ENCODE results near the gene GPR78.

GPR78 gene

DNA sequence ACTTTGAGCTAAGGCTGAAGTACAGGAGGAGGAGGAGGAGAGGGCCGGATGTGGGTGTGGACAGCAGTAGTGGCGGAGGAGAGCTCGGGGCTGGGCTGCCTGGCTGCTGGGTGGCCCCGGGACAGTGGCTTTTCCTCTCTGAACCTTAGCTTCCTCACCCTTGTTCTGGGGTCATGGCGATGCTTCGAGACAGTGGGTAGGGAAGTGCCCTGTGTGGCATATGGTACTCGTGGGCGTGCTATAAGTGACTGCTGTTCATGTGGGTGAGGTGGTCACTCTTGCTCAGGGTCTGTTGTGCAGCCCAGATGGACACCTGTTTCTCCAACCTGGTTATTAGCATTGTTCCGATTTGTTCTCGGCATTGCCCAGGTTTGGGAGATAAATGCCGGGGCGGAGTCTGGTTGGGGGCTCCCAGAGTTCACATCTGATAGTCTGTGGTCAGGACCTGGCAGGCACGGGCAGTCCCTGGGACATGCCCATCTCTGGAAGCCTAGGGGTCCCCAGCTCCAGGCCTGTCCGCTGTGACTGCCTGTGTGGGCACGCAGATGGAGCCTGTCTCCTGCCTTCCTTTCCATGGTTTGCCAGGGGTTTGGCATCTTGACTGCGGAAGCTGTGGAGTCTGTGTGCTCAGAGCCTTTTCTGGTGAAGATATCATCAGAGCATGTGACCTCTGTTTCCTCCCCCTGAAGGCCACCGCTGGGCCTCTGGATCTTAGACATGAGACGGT, 7.4 kb downstream of the GPR78 start:
- DNase-seq: no peak

DNA sequence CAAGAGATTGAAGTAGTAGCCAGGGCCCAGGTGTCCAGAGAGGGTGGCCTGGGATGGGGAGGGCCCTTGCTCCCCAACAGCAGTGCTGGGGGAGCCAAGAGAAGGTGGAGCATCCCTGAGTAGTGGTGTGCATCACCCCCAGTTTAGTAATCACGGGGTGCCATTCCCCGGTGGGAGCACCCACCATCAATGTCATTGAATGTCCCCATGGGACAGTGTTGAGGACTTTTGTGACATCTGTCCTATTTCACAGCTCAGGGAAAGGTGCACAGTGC, 7.9 kb downstream of the GPR78 start:
- DNase-seq: no peak

DNA sequence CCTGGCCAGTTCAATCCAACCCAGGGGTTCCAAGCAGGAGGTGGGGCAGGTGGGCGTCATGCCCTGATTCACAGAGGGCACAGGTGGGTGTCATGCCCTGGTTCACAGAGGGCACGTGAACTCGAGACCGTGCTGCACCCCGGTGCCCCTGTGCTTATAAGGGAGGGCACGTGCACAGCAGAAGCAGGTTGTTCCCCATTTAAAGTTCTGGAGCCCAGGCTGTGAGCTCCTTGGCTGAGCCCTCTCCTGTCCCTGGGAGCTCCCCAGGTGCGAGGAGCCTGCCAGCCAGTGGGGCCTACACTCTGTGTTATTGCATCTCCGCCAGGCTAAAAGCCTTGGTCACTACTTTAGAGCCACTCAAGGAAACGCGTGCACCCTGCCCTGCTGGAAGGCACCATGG, 9.1 kb downstream of the GPR78 start:
- DNase-seq: no peak

DNA sequence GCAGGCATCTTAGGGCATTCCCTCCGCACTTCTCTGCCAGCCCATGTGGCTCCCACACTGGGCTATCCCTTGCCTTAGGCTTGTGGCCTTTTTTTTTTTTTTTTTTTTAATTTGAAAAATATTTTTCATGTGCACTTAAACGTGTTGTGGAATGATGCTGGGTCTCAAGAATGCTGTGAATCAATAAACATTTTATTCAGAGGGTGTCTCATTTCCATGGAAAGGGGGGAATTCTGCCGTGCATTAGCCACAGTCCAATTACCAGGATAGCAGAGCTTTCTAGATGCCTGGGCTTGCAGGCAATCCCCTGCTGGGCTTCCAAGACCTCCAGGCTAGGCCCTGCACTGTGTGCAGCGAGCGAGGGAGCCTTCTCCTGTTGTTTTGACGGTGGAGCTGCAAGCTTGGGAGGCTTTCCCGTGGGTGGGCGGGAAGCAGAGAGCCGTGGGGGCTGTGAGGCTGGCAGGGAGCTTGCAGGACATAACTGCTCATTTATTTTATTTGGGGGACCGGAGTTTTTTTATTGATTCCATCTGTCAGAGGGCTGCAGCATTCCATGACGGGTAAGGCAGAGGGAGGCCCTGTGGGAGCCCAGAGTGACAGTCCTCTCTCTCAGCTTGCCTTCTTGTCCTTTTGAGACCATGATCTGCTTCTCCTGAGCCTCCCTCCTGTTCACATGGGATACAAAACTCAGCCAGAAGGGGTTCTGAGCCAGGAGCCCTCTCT, 9.8 kb downstream of the GPR78 start:
- no peak for DNase-seq

DNA sequence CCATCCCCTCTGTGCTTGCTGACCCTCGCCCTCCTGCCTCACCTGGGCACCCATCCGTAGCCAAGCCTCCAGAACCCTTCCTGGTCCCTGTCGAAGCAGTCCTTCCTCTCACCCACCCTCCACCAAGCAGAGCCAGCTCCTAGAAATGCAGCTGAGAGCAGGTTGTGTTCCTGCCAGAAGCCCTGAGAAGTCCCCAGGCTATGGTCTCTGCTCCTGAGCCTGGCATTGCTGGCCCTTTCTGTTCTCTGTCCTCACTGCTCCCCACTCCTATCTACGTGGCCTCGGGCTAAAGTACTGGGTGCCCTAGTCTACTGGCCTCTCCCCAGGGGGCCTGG, 10.3 kb downstream of the GPR78 start:
- no peak for DNase-seq

DNA sequence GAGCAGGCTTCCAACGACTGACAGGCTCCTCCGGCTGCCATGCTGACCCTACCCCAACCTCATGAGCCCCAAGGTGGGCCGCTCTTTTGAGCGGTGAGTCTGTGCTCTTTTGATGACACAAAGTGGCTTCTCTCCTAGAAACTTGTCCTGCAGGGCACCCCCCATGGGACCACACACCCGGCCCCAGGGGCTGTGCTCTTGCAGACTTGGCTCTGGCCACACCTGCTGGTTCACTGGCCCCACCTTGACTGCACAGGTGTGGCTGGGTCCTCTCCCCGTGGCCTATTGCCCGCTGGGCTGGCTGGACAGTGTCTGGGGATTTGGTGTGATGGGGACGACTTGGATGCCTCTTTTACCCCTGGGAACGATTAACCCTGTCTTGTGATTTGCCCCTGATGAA, 10.9 kb downstream of the GPR78 start:
- no peak for DNase-seq

DNA sequence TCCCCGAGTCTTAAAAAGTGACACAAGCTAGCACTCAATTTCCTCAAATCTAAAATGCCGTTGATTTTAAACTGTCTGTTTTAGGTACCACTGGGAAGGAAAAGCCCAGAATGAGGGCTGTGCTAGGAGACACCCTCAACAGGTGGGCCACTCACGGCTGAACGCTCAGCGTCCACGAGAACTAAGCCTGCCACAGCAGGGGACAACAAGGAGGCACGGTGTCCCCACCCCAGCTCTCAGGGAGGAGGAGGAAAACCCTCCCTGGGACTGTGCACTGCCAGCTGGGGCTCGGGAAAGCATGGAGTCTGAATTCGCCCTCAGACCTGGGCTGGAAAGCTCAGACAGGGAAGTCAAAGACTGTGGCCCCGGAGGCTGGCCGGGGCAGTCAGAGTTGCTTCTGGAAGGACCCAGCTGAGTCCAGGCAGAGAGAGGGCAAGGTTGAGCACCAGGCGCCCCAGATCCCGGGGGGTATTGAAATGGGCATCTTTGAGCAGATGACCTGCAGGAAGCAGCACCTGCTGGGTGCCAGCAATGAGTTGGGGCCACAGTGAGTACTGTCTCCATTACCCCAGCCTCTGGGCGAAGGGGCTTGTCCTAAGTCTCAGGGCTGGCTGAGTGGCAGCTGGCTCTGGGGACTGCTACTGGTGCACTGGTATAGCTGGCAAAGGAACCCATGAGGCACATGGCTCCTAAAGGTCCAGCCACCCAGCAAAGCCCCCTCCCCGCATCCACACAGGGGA, 11.6 kb downstream of the GPR78 start:
- no peak for DNase-seq

DNA sequence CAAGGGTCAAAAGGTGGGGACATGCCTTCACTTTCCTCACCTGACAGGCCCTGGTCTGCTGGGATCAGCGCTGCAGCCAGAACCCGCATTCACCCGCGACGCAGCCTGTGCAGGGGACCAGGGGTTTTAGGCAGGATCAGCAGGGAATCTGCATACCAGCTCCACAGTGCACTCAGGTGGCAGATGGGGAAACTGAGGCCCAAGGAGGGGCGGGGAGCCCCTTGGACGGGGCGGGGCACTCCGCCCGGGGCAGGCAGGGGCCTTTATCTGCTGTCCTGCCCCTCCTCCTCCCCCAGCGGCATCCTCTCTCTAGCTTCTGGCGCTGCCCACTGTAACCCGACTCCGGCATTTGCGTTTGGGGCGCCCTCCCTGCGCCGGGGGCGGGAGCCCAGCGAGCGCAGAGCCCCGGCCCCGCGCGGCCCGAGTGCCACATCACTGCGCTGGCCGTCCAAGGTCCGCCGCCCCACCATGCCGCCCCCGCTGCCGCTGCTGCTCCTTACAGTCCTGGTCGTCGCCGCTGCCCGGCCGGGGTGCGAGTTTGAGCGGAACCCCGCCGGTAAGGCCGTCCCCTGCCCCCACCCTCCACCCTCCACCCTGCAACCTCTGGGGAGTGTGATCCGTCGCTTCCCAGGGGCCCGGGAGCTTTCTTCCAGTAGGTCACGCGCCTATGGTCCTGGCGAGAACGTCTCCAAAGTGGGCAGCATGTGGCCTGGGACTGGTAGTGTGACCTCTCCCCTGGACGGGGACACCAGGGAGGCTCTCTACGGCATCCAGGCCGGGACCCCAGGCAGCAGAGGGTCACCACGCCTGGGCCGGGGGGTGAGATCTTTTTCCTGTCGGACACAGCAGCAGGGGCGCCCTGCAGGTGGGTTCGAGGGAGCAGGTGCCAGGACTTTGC, 12.4 kb downstream of the GPR78 start, which contains the start of gene CPZ:
Gene CPZ (plus strand): TSS at position 400 of the 898 bp plus-strand sequence. CDS start 69 bp downstream, at position 469.
- no peak for DNase-seq

DNA sequence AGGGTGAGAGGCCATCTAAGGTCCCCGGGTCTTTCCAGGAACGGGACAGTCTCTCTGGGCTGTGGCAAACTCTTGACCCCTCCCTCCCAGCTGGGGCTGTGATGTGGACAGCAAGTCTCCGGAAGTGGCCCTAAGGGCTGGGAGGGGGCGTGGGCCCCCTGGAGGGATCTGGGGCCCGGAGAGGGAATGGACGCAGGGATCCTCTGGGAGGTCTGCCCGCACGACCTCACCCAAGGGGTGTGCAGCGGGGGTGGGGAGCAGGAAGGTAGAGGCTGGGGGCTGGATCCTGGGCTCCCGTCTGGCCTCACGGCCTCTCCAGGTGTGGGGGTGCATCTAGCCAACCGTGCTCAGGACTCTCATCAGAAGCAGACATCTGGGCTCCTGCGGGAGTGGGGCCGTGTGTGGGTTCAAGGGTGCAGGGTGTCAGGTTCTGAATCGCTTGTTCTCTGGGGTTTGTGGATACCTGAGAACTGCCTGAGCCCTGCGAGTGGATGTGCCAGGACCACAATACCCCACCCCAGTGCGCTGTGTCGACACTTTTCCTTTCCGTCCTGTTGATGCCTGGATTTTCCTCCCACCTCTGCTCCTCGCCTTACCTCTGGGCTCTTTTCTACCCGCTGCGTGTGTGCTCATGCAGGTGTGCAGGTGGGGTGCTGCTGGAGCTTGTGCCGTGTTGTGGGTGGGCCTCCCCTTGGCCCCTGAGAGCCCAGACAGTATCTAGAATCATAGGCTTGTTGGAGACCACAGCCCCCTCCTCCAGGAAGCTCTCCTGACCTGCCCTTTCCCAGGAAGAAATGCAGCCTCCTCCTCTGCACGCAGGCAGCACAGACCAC, 13.3 kb downstream of the GPR78 start:
- DNase-seq: no peak

DNA sequence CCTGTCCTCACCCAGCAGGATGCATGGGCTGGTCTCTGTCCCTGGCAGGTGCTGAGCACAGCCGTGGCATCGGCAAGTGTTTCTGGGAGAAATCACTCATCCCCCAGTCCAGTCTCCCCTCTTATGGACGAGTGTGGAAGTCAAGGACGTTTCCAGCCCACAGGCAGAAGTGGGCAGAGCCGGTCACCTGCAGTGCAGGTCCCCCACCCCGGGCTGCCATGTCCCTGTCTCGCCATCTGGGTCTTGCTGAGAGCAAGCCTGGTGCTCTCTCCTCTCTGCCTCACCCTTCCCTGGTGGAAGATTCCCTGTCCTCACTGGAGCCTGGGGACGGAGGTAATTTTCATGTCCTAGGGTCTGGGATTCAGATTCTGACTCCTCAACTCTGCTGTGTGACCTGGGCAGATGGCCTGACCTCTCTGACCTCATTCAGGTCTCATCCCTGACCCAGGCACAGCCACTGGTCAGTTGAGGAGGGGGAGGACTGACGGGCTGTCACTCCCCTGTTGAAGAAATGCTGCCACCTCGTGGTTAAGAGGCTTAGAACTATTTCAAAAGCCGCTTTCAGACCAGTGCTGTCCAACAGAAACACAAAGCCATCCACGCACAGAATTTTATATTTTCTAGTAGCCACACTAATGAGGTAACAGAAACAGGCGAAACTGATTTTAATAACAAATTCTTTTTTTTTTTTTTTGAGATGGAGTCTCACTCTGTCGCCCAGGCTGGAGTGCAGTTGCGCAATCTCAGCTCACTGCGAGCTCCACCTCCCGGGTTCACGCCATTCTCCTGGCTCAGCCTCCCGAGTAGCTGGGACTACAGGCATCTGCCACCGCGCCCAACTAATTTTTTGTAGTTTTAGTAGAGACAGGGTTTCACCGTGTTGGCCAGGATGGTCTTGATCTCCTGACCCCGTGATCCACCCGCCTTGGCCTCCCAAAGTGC, 14.2 kb downstream of the GPR78 start:
- no peak for DNase-seq

DNA sequence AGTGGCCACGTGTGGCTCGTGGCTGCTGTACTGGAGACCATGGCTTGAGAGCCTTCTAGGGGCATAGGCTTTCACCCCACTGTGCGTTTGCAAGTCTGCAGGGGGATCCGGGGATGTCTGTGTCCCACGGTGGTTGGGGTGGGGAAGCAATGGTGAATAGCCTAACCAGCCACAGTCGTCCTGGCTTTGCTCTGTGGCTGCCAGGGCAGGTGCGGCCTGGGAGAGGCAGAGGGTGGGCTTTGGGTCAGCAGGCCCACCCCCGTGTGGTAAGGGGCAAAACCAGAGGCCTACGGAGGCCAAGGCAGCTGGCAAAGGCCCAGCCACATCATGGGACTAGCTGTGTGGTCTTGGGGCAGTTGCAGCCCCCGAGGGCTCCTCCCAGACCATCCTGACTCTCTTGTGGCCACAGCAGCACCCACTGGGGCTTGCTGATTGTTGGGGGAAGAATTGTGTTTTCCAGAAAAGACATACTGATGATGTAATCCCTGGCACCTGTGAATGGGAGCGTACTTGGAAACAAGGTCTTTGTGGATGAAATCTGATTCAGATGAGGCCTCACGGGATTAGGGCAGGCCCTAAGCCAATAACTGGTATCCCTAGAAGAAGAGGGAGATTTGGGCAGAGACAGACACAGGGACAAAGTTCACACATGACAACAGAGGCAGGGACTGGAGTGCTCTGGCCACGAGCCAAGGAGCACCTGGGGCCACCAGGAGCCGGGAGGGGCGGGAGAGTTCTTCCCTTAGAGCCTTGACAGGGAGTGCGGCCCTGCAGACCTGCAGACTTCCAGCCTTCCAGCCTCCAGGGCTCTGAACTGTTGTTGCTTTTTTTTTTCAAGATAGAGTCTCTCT, 15.3 kb downstream of the GPR78 start:
- DNase-seq: no peak

DNA sequence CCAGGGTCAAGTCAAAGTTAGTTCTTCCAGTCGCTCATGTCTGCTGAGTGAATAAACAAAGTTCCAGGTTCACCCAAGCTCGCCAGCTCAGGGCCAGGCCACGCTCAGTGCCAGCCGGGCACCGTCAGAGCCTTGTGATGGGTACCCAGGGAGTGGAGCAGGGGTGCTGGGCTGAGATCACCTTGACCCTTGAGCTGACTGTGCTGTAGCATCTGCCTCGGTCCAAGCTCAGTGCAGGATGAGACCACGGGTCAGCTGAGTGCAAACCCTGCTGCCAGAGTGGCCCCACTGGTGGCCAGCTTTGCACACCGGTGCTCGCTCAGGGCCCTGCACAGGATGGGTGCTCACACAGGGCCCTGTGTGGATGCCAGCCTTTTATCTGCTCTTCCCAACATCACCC, 16.7 kb downstream of the GPR78 start:
- no peak for DNase-seq

DNA sequence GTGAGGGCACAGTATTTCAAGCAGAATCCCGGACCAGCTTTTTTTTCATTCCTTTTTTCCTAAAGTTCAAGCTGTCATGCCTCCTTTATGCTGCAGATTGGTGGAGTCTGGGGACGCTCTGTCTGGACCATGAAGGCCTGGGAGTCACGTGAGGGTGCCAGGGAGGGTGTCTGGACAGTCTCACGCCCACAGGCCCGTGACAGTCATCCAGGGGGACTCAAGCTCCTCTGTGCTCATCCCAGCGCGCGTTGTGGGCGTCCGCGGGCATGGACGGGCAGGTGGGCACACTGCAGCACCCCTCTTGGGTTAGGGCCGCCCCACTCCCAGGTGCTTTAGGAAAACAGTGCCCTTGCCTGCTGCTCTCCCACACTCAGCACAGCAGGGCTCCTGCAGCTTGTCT, 17.1 kb downstream of the GPR78 start:
- DNase-seq: no peak

DNA sequence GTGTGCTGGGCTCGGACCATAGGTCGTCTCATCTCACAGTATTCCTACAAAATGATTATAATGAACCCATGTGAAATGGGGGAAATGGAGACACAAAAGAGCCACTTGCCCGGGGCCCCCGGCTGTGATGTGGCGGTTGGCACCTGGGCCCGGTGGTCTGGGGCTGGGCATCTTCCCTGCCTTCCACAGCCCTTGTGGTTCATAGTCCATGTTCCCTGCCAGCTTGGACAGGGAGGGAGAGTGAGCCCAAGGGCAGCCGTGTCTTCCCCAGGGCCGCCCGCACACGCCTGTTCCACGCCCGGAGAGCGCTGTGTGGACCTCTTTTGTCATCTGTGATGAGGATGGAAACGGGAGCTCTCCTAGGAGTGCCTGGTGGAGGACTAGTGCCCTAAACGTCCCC, 17.6 kb downstream of the GPR78 start:
- DNase-seq: no peak

DNA sequence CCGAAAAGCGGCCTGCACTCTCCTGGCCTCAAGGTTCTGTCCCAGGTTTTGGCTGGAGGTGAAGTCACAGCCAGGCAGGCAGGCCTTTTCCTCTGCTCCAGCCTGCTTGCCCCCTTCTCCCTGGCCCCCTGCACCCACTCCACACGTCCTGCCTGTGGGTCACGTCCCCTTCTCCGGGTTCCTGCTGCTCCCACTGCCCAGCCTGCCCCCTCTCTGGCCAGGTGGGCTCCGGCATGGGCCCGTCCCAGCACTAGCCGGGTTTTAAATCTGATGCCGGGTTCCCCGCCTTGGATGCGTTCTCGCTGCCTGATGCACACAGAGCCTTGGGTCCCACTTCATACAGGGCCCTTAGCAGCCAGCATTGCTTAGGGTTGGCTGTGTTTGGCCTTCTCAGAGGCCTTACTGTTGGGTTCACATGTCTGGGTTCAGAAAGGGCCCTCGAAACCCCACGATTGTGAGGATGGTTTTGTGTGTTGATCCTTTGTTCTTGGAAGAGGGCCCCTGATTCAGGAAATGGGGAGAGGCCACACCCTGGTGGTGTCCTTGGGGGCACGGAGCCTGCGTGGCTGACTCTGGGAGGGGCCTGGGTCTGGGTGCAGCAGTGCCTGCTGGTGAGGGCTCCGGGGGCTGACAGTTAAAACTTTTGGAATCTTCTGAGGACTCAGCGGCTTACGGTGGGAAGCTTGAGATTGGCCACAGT, 18.3 kb downstream of the GPR78 start:
- no peak for DNase-seq

DNA sequence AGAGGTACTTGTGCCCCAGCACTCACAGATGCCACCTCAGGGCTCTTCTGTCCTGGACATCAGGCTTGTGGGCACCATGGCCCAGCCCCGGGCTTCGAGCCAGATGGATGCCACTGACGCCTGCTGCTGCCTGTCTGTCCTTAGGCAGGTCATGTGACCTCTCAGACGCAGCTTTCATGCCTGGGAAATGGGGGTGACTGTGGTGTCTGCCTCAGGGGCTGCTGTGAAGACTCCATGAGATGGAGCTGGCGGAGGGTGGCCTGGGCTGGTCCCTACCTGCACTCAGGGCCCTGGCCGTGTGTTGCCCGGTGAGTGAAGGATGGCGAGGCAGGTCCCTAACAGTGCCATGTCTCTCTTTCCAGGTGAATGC, 18.9 kb downstream of the GPR78 start:
- DNase-seq: no peak

DNA sequence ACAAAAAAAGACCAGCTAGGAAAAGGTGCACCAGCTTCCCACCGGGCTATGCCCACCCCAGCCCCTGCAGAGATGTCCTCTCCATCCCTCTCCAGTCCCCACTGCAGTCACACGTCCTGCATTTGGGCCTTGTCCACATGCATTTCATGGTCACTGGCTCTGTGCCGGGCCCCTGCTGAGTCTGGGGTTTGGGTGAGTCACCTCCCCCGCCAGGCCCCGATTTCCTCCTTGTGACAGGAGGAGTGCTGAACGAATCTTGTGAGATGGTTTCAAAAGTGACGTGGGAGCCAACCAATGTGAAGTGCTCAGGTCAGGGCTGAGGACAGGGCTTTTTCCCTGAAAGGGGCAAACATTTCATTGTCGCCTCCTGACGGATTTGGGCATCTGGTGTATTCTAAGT, 19.5 kb downstream of the GPR78 start:
- DNase-seq: no peak

DNA sequence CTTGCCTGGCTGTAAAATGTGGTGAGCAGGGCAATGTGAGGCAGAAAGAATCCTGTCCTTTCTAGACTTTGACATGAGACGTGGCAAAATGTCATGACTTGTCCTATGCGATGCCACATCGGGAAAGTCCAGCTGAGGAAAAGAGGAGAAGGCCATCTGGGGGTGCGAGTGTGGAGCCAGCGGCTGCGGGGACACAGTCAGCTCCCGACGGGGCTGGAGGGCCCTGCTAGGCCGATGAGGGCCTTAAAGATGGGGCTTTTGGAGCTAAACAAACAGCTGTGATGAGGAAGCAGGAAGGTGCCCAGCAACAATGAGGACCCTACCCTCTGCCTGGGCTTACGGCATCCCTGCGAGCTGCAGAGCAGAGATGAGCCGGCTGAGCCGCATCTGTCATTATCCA, 20.1 kb downstream of the GPR78 start:
- no peak for DNase-seq

DNA sequence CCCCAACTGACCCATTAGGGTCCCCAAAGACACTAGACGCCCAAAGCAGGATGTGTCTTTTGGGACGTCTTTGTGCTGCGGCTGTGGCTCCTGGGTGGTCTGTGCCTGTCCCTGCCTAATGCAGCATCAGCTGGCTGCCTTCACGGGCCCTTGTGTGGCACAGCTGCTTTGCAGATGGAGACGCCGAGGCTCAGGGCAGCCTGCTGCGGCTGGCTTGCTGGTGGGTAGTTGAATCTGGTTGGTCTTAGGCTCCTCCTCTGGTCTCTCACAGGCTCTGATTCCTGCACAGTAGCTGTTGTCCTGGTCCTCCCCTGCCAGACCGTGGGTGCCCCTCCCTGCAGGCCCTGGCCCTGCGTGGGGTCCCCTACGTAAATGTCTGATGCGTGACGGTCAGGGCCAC, 20.5 kb downstream of the GPR78 start:
- no peak for DNase-seq

DNA sequence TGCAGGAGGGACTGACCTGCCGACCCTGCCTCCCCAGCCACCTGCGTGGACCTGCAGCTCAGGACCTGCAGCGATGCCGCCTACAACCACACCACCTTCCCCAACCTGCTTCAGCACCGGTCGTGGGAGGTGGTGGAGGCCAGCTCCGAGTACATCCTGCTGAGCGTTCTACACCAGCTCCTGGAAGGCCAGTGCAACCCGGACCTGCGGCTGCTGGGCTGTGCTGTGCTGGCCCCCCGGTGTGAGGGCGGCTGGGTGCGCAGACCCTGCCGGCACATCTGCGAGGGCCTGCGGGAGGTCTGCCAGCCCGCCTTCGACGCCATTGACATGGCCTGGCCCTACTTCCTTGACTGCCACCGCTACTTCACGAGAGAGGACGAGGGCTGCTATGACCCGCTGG, 20.9 kb downstream of the GPR78 start:
- no peak for DNase-seq
